OCI-LY7 (cell line): ENCODE results near the gene PIP4P1. TPM values are rescaled to one million over a fixed set of nuclear protein-coding genes. Genes with fewer than 3 reads are reported as not detected.

ENCODE experiments used
- BruUV-seq: library from RNA; stranded (reverse); fragments of 400-500 nt; replicated peaks from 2 replicates; lab custom pipeline; 2021; lab: Mats Ljungman, UMichigan
- CTCF ChIA-PET: fragments of 300-600 bp; sonication (Branson Sonifier 250); formaldehyde crosslinking; loops from one replicate; lab custom pipeline; 2022; ENCODE audit warnings: antibody characterized with exemption; ENCODE audit not compliant: unreplicated experiment; lab: Charles Lee
- POLR2A ChIA-PET: fragments of 300-600 bp; sonication (Branson Sonifier 250); formaldehyde crosslinking; loops from one replicate; lab custom pipeline; 2022; ENCODE audit warnings: antibody characterized with exemption; lab: Charles Lee
- DNase-seq: peaks from one replicate; pipeline ENCODE4 v3.0.0-alpha.2; 2015; ENCODE audit warnings: low spot score
- H2AFZ ChIP-seq: fragments of 200-600 bp; sonication (generic), shearing (Covaris generic); 2 replicates; pipeline ENCODE4 v1.6.1; 2014; ENCODE audit warnings: mild to moderate bottlenecking, antibody characterized with exemption, low read length, moderate library complexity
- H3K27ac ChIP-seq: fragments of 200-600 bp; sonication (generic); 2 replicates; pipeline ENCODE4 v1.5.1; 2014; ENCODE audit warnings: mixed run types, low read depth, mild to moderate bottlenecking, moderate library complexity, low read length, inconsistent platforms; ENCODE audit not compliant: poor library complexity, severe bottlenecking
- H3K36me3 ChIP-seq: fragments of 200-600 bp; sonication (generic); 2 replicates; pipeline ENCODE4 v1.6.1; 2014; ENCODE audit warnings: mild to moderate bottlenecking, antibody characterized with exemption, low read length, moderate library complexity, mixed read lengths; ENCODE audit not compliant: insufficient read depth
- H3K4me1 ChIP-seq: fragments of 200-600 bp; sonication (generic); 2 replicates; pipeline ENCODE4 v1.5.1; 2014; ENCODE audit warnings: mild to moderate bottlenecking, low read length; ENCODE audit not compliant: insufficient read depth, poor library complexity, severe bottlenecking
- H3K4me2 ChIP-seq: fragments of 200-600 bp; sonication (generic); 2 replicates; pipeline ENCODE4 v1.6.1; 2014; ENCODE audit warnings: mild to moderate bottlenecking, low read length
- H3K4me3 ChIP-seq: fragments of 200-600 bp; sonication (generic); 2 replicates; pipeline ENCODE4 v1.5.1; 2014; ENCODE audit warnings: mild to moderate bottlenecking, low read depth, low read length; ENCODE audit not compliant: poor library complexity, severe bottlenecking
- H3K79me2 ChIP-seq: fragments of 200-600 bp; sonication (generic); 2 replicates; pipeline ENCODE4 v1.6.1; 2016; ENCODE audit warnings: low read depth, mild to moderate bottlenecking, low read length, moderate library complexity, mixed read lengths; ENCODE audit not compliant: insufficient read depth
- H3K9me2 ChIP-seq: fragments of 200-600 bp; sonication (generic); 2 replicates; pipeline ENCODE4 v1.6.1; 2016; ENCODE audit warnings: mild to moderate bottlenecking, low read length, mixed read lengths; ENCODE audit not compliant: insufficient read depth
- H3K9me3 ChIP-seq: fragments of 200-600 bp; sonication (generic); 2 replicates; pipeline ENCODE4 v1.6.1; 2014; ENCODE audit warnings: mild to moderate bottlenecking, mixed run types, low read length, mixed read lengths
- H4K20me1 ChIP-seq: fragments of 200-600 bp; sonication (generic); 2 replicates; pipeline ENCODE4 v1.6.1; 2014; ENCODE audit warnings: mild to moderate bottlenecking, antibody characterized with exemption, low read length, moderate library complexity, mixed read lengths; ENCODE audit not compliant: insufficient read depth
- CTCF ChIP-seq: fragments of 200-600 bp; sonication (generic); conservative IDR thresholded peaks from 2 replicates; pipeline ENCODE4 v1.5.1; 2014; ENCODE audit warnings: mild to moderate bottlenecking, antibody characterized with exemption, low read length, moderate library complexity, mixed read lengths
- EZH2phosphoT487 ChIP-seq: fragments of 200-600 bp; sonication (generic); IDR thresholded peaks from 2 replicates; pipeline ENCODE4 v1.6.1; 2018; ENCODE audit warnings: low read depth, borderline replicate concordance, mild to moderate bottlenecking, mixed run types, antibody characterized with exemption, low read length, moderate library complexity, mixed read lengths
- intact Hi-C: fragments of 100-400 bp; cut with micrococcal nuclease; formaldehyde crosslinking; loops from one replicate; pipeline ENCODE4 v1.10.0; 2022; ENCODE audit not compliant: unreplicated experiment
- total RNA-seq, 2 experiments: library from RNA; depleted of rRNA in 1 of 2; stranded (reverse); fragments of >200 nt in 1 of 2; shearing (Covaris generic) in 1 of 2; gene quantifications; 2 replicates each; pipeline ENCODE4 v1.2.3, GENCODE V29; 2014 to 2022

Gene PIP4P1
- total RNA-seq, 2 experiments from 2014 or later, result 26.9 to 44.7 TPM

GRCh38 chr14:20499881-20500280, 38.6 kb upstream of the PIP4P1 start:
- no peaks in the 10 kb centered on the region for H3K9me3 ChIP-seq
- H3K4me1 ChIP-seq, result no peaks in the 10 kb centered on the region
- no peaks in the 10 kb centered on the region for H4K20me1 ChIP-seq
- no peaks in the 10 kb centered on the region for H3K36me3 ChIP-seq
- no peaks in the 10 kb centered on the region for H3K9me2 ChIP-seq
- H3K4me3 ChIP-seq, result no peak overlapping the region
- no peak overlapping the region for H3K27ac ChIP-seq
- H2AFZ ChIP-seq, result no peak overlapping the region
- POLR2A ChIA-PET, result no interaction called here
- no peaks in the 10 kb centered on the region for H3K79me2 ChIP-seq
- CTCF ChIA-PET, result no interaction called here
- TF ChIP-seq CTCF, result no peak
- no peak for TF ChIP-seq EZH2phosphoT487
- intact Hi-C loops, result no loop called here
- no peak overlapping the region for H3K4me2 ChIP-seq
- no peak for DNase-seq
- no TSS peak for BruUV-seq

GRCh38 chr14:20499108-20499507, 37.9 kb upstream of the PIP4P1 start:
- TF ChIP-seq EZH2phosphoT487, result no peak
- no peak for TF ChIP-seq CTCF
- Histone ChIP-seq H3K79me2 (no peaks in the 10 kb centered on the region), H3K4me3 (no peak overlapping the region), H4K20me1 (no peaks in the 10 kb centered on the region), H3K27ac (no peak overlapping the region), H3K4me2 (no peak overlapping the region), H3K4me1 (no peaks in the 10 kb centered on the region), H3K9me2 (no peaks in the 10 kb centered on the region), H3K36me3 (no peaks in the 10 kb centered on the region), H3K9me3 (no peaks in the 10 kb centered on the region), H2AFZ (no peak overlapping the region)
- DNase-seq, result no peak
- CTCF ChIA-PET, result no interaction called here
- POLR2A ChIA-PET, result interaction anchor here (0.6 kb wide), 1 partner anchor 73 kb away, joined by 5 read pairs; no protein-coding TSS in a partner anchor
- BruUV-seq, result no TSS peak
- intact Hi-C loops, result no loop called here

- Histone ChIP-seq H3K9me2 (no peaks in the 10 kb centered on the region), H3K4me1 (no peaks in the 10 kb centered on the region), H3K36me3 (no peaks in the 10 kb centered on the region), H3K4me2 (no peak overlapping the region), H3K27ac (no peak overlapping the region), H2AFZ (no peak overlapping the region), H4K20me1 (no peaks in the 10 kb centered on the region), H3K9me3 (no peaks in the 10 kb centered on the region), H3K4me3 (no peak overlapping the region), H3K79me2 (no peaks in the 10 kb centered on the region)
- ChIA-PET CTCF (no interaction called here), POLR2A (interaction anchor here (0.6 kb wide), 2 partner anchors 46 to 73 kb away, joined by 3 to 5 read pairs; no protein-coding TSS in a partner anchor)
- intact Hi-C loops, result no loop called here
- TF ChIP-seq CTCF (no peak), EZH2phosphoT487 (no peak)
- DNase-seq, result no peak
- BruUV-seq, result no TSS peak
Observed at GRCh38 chr14:20498622-20499021, 37.4 kb upstream of the PIP4P1 start.
